HG03039 (cell line): ENCODE data around the gene CHRND.

ENCODE experiments used
- ATAC-seq: cut with Tn5 transposase; IDR thresholded peaks from one replicate; pipeline ENCODE4 v1.9.1; 2021; ENCODE audit warnings: mild to moderate bottlenecking, moderate library complexity; ENCODE audit not compliant: unreplicated experiment

CHRND gene

DNA sequence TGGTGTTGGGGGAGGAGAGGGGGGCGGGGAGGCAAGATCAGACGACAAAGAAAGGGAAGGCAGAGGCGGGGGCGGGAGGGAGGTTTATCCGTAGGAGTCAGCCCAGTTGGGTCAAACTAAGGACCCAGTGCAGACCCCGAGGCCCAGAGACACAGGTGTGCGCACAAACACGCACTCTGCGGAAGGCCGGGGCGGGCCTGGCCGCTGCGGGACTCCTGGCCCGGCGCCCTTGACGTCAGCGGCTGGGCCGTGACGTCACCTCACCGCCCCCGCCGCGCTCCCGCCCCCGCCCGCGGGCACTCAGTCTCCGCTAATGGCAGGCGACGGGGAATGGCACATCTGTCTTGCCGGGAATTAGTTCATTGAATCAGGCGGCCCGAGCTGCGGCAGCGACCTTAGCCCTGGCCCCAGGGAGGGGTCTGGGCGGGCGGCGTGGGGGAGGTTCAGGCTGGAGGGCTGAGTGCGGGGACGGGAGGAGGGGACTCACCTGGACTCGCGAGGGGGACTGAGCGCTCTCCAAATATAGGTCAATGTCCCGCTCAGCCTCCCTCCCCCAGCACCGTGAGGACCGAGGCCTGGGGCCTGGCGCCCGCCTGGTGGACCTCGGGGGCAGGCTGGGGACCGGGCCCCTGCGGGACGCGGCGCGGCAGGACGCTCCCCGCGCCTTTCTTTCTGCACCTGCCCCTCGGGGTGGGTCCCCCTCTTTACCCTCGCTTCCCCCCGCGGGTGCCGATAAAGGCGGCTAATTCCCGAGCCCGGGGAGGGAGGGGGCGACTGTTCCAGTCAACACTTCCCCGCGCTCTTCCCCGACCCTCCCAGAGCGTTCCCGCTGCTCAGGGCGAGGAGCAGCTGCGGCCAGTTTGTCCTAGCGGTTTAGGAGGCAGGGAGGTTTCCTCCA lies 22.8 kb upstream of the CHRND start:
- ATAC-seq, result no peak

DNA sequence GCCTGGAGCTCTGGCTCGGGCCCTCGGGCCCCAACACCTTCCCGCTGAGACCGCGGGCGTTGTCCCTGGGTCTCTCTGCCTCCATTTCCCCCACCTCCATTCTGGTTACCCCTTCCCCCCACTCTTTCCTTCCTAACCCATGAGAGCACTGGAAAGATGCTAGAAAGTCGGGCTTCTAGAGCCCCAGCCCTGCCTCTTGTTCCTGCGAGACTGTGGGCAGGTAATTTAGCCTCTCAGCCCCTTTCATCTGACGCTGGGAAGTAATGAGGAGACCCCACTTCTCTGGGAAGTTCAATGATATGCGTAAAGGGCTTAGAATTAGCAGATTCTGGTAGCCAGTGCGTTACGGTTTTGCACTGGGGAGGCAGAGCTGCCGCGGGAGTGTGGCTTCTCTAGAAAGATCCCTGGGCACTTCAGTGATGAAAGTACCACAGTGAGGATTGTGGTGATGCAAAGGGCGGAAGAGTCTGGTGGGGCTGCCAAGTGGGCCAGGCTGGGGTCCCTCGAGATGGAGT lies 22.1 kb upstream of the CHRND start:
- no peak for ATAC-seq

DNA sequence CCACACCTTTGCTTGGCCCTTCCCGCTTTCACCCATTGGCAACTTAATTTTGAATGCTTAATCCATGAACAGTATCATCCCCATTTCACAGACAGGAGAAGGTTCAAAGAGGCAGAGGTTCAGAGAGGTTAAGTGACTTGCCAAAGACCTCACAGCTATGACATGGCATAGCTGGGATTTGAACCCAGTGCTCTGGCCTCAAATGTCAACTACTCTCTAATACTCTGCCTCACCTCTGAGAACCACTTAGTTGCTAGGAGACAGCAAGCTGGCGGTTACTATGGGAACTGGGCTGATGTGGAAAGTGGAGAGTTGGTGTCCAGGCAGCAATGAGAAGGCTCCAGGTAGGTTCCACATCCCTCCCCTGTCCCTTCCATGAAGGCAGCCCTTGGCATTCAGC lies 21.5 kb upstream of the CHRND start:
- ATAC-seq, result no peak

DNA sequence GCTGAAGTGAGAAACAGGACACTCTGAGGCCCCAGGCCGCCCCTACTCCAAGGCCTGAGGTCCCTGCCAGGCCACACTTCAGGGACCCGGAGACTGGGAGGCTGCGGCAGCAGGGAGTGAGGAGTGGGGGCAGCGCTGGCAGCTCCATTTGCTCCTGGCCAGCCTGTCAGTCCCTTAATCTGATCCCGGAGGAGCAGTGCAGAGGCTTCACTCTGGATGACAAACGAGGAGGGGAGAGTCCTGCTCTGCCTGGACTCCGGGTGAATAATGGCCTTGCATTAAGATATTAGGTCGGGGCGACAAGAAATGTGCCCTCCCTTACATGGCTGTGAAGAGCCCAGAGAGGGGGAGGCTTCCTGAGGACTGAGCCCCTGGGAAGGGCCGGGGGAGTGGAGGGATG lies 20.1 kb upstream of the CHRND start:
- no peak for ATAC-seq

DNA sequence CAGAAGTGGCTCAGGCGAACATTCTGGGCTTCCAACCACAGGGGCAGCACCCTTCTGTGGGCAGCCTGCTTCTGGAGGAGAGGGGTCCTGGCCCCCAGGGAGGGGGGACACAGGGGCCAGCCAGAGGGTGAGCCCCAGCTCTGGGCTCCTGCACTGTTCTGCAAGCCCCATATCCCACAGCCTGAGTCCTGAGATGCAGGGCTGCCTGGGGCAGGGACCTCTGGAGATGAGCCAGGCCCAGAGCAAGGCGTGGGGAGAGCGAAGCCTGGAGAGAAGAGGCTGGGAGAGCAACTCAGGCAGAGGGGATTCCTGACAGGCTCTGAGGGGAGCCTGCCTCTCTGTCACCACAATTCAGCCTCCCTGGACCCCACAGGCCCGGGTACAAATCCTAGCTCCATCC lies 19.3 kb upstream of the CHRND start:
- no peak for ATAC-seq

DNA sequence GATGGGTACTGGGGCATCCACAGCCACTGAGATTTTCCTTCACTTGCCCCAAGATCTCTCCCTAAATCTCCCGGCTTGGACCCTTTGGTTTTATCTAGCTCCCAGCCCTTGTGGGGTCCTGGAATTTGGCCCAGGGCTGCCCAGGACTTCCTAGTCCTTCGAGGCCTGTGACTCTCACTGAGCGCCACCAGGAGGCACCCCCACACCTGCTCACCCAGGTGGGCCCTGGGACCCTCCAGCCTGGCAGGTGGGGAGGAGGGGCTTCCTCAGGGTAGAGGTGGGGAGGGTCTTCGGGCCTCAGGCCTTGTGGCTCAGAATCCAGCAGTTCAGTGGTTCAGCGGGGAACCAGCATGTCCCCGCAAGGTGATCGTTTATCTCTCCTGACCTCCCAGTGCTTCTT lies 17.7 kb upstream of the CHRND start:
- no peak for ATAC-seq

DNA sequence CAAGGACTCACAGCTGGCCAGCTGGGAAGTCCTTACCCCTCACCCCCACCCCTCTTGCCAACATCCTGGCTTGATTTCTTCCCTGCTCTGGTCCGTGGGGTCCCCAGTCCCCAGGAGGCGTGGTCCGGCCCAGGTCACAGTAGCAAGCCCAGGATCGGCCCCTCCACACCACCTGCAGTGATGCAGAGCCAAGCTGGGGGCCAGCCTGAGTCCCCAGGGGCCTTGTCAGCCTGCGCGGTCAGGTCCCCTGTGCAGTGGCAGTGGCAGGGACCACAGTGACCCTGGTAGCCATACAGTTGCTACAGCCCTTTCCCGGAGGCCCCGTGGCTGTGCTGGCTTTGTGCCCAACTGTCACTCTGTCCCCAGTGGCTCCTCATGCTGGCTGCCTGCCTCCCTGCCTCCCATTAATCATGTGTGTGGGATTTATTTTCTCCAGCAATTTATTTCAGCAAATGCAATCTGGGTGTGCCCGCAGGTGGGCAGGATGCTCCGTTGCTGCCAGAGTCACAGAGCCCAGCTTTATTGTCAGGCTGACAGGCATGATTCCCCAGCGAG lies 14.5 kb upstream of the CHRND start:
- no peak for ATAC-seq

DNA sequence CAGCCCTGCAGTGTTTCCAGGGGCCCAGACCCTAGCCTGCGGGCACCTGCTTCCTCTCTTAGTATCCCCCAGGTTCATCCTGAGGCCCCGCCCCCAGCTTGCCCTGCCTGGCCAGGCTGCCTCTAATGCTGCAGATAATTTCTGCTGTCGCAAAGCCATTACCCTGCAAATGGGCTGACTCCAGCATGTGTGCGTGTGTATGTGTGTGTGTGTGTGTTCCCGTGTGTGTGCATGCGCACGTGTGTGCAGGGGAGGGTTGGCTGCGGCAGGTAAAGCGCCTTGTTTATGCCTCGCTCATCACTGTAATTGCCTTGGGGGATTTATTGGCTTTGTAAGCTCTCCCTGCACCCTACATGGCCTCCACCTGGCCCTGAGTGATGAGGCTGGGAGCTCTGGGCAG lies 13.4 kb upstream of the CHRND start:
- ATAC-seq, result no peak

DNA sequence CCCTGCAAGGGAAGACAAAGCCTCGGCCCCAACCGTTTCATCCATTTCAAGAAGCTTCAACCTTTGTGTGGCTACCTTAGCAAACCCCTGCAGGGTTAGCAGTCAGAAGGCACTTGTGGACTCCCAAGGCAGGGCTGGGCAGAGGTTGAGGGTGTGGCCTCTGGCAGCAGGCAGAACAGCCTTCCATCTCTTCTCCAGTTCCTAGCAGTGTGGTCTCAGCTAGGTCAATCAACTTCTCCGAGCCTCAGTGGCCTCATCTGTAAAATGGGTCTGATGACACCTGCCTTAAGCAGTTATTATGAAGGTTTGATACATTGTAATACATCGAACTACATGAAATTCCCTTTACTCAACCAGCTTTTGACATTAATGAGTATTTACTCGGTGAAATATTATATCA lies 12.6 kb upstream of the CHRND start:
- no peak for ATAC-seq

DNA sequence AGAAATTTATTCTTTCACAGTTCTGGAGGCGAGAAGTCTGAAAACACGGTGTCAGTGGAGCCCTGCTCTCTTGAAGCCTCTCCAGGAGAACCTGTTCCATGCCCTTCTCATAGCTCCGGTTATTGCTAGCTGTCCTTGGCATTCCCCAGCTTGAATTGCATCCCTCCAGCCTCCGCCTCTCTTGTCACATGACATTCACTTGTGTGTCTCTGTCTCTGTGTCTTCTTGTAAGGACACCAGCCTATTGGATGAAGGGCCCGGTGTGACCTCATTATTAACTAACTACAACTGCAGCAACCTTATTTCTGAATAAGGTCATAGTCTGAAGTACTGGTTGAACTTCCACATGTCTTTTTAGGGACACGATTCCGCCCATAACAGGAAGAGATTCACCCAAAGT lies 10.3 kb upstream of the CHRND start:
- no peak for ATAC-seq

DNA sequence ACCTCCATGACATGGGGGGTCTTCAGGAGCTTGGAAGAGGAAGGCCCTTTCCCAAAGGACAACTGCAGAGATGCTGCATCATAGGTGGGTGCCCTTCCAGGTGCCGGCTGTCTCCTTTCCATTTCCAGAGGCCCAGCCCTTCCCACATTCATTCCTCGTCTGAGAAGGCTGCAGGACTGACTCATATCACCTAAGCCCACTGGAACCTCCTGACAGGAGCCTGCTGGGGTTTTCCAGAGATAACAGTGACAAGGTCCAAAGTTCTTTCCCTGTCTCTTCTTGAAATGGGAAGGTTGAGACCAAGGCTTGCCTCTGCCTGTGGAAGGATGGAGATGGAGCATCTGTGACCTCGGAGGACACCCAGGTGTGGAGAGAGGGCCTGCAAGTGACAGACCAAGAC lies 9.4 kb upstream of the CHRND start:
- ATAC-seq, result no peak

DNA sequence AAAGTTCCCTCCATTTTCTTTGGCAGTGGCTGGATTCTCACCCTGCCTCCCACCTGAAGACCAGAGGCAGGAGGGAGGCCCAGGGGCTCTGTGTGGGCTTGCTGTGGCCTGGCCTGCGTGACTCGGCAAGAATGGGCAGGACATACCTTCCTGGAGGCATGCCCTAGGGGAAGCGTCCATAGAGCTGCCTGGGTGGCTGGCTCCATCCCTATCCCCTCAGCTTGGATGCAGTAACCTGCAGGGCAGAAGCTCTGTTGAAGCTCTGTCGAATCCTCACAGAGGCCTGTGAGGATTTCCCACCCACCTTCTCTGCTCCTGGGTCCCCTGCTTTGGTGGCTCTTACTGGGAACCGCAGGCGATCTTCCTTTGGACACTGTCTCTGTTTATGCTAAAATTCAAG lies 7.1 kb upstream of the CHRND start:
- ATAC-seq, result no peak

DNA sequence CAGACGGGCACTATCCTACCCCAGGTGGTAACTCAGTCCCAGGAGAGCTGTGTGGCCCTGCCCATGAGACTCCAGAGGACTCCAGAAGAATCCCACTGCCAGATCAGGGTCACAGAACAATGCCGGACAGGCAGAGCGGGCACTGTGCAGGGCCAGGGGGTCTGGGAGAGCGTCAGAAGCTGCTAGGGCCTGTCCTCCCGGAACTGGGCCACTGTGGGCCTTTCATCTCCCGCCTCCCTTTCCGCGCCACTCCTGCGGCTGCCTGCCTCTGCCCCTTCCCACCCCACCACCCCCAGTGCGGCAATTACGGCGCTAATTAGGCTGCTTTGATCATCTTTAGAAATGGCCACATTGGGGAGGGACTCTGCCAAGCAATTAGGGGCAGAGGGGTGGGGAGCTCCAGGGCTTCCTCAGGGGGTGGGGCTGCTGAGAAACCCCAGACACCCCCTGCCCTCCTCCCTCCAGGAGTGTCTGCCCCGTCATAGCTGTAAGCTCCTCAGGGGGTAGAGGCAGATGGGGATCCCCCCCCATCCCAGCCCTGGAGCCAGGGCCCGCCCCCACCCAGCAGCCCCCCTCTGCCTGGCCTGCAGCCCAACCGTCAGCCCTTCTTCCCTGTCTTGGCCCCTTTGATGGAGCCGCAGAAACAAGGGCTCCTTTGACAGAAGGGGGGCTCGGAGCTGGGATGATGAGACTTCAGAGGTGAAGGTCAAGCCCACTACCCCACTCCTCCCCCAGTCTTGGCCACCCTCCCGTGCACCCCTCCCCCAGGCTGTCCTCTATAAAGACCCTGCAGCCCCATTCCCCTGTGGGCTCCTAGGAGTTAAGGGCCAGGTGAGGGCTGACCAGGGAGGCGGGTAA lies 6.2 kb upstream of the CHRND start, which contains the start of gene PRSS56:
Gene PRSS56, plus strand, starts transcription at position 808 of the 858 bp plus-strand sequence. CDS start 211 bp downstream, outside the sequence.
- ATAC-seq, result no peak

DNA sequence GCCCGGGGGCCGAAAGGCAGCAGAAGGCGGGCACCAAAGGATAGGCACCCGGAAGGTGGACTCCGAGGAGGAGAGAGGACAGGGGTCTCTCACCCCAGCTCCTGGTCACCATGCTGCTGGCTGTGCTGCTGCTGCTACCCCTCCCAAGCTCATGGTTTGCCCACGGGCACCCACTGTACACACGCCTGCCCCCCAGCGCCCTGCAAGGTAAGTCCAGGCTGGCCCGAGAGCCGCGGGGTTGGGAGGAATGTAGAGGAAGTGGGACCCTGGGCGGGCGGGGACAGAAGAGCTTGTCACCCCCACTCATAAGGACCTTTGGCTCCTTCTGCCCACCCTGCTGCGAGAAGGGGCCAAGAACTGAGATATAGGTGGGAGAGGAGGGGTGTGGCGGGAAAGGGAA lies 5.5 kb upstream of the CHRND start:
- ATAC-seq, result no peak

DNA sequence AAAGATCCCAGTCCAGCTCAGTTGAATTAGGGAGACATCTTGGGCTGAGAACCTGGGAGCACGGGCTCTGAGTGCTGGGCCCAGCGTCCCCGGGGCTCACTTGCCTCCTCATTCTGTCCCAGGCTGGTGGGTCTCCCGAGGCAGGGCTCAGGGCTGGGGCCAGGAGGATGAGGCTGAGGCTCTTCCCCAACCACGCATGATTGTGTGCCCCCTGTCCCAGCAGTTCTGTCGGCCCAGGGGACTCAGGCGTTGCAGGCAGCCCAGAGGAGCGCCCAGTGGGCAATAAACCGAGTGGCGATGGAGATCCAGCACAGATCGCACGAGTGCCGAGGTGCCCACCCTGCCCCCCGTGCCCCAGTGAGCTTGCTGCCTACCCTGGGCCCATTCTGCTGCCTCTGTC lies 4.9 kb upstream of the CHRND start:
- no peak for ATAC-seq

DNA sequence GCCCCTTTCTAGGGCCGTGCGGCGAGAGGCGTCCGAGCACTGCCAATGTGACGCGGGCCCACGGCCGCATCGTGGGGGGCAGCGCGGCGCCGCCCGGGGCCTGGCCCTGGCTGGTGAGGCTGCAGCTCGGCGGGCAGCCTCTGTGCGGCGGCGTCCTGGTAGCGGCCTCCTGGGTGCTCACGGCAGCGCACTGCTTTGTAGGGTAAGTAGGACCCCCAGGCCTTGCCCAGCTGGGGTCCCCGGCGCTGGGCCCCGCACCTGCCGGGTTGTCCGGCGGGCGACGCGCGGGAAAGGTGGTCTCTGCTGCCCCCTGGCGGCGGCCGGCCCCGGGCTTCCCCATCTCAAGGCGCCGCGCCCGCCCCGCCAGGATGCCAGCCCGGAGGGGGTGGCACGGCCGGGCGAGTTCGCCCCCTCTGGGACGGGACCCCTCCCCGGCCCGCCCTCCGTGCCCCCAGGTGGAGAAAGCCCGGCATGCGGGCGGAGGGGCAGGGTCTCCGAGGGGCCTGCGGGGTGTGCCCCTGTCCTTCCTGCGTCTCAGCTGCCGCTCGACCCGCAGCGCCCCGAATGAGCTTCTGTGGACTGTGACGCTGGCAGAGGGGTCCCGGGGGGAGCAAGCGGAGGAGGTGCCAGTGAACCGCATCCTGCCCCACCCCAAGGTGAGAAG lies 3.9 kb upstream of the CHRND start:
- ATAC-seq, result no peak

DNA sequence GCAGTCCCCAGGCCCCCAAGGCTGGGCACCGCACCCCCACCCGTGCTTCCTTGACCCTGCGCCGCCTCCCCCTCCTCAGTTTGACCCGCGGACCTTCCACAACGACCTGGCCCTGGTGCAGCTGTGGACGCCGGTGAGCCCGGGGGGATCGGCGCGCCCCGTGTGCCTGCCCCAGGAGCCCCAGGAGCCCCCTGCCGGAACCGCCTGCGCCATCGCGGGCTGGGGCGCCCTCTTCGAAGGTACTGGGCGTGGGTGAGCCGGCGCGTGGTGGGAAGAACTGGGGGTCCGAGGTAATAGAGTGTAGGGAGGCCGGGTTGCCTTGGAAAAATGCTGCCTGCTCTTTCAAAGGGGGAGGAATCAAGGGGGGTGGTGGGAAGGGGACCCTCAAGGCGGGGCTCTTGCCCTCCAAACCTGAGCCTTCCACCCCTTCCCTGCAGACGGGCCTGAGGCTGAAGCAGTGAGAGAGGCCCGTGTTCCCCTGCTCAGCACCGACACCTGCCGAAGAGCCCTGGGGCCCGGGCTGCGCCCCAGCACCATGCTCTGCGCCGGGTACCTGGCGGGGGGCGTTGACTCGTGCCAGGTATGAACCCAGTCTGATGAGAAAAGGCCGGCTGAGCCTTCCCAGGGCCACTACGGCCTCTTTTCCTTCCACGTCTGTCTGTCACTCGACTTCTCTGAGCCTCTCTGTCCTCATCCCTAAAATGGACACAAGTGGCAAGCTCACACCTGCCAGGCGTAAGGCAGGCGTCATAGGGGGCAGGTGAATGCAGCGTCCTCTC lies 3.1 kb upstream of the CHRND start:
- ATAC-seq, result no peak

DNA sequence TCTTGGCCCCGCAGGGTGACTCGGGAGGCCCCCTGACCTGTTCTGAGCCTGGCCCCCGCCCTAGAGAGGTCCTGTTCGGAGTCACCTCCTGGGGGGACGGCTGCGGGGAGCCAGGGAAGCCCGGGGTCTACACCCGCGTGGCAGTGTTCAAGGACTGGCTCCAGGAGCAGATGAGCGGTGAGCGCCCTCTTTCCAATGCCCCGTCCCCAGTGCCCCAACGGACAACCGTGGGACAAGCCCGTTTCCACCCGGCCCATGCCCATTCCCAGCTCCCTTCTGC lies 2.6 kb upstream of the CHRND start:
- no peak for ATAC-seq

DNA sequence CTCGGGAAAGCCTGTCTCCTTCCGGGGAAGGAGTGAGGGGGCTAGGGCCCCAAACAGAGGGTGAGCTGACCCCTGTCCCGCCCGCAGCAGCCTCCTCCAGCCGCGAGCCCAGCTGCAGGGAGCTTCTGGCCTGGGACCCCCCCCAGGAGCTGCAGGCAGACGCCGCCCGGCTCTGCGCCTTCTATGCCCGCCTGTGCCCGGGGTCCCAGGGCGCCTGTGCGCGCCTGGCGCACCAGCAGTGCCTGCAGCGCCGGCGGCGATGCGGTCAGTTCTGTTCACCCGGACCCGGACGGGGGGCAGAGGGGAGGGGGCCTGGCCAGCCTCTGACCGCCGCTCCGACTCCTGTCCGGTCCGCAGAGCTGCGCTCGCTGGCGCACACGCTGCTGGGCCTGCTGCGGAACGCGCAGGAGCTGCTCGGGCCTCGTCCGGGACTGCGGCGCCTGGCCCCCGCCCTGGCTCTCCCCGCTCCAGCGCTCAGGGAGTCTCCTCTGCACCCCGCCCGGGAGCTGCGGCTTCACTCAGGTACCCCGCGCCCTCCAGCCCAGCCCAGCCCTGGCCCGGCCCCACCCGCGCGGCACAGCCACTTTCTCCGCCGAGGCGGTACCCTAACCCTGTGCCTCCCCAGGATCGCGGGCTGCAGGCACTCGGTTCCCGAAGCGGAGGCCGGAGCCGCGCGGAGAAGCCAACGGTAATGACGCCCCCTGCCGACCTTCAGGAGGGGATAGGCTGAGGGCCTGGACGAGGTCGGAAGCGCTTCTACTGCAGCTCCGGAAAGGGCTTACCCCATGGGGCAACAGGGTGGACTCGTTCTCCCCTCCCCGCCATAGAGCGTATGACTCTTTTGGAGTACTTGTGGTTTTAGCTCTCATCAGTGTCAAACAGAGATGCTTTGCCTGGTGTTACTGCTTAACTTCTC lies 2.0 kb upstream of the CHRND start:
- ATAC-seq, result no peak
